Stimulated activated CD8-positive, alpha-beta memory T cell treated with anti-CD3 and anti-CD28 coated beads, Interleukin-7, amount 100 ng/mL, for 4 hours (primary cell): ENCODE data around the gene CHMP4A.
A peak's percentile ranks its signal among the peaks of the same experiment; 100 is the strongest.

ENCODE experiments used
- DNase-seq, 2 donors: peaks; one replicate each; pipeline ENCODE4 v3.0.0-alpha.2; 2020; ENCODE audit warnings: low read depth in 2 of 2

The CHMP4A gene

GRCh38 chr14:24195186-24196070, 17.9 kb downstream of the CHMP4A start, which contains the start of gene TM9SF1:
Gene TM9SF1, minus strand, starts transcription at chr14:24195441. Its CDS starts 422 bp downstream, at chr14:24195019.
- DNase-seq = peak; percentile 80 to 84

- DNase-seq = no peak
These were observed 18.5 kb downstream of the CHMP4A start for GRCh38 chr14:24194873-24195185.

- DNase-seq = no peak
These were observed 19.0 kb downstream of the CHMP4A start for GRCh38 chr14:24194186-24194872.

GRCh38 chr14:24192933-24193332, 20.4 kb downstream of the CHMP4A start:
- no peak for DNase-seq

- no peak for DNase-seq
These were observed 22.9 kb downstream of the CHMP4A start for GRCh38 chr14:24190416-24190815.

- DNase-seq = no peak
These were observed 23.8 kb downstream of the CHMP4A start for GRCh38 chr14:24189460-24189859.

GRCh38 chr14:24189059-24189375, 24.3 kb downstream of the CHMP4A start:
- DNase-seq = no peak

GRCh38 chr14:24188251-24189058, 24.8 kb downstream of the CHMP4A start, which contains the start of gene IPO4:
Gene IPO4, minus strand, starts transcription at chr14:24188816. Its CDS starts 29 bp downstream, at chr14:24188787.
- peak; percentile 93 to 94 for DNase-seq

- DNase-seq = no peak
These were observed 25.8 kb downstream of the CHMP4A start for GRCh38 chr14:24187539-24187915.

- no peak for DNase-seq
These were observed 26.3 kb downstream of the CHMP4A start for GRCh38 chr14:24186831-24187538.

- DNase-seq = no peak
These were observed 27.5 kb downstream of the CHMP4A start for GRCh38 chr14:24185741-24186140.

GRCh38 chr14:24185026-24185425, 28.3 kb downstream of the CHMP4A start:
- no peak for DNase-seq

- DNase-seq = no peak
These were observed 29.0 kb downstream of the CHMP4A start for GRCh38 chr14:24184104-24184970.

GRCh38 chr14:24183014-24183481, 30.2 kb downstream of the CHMP4A start:
- no peak for DNase-seq

- DNase-seq = no peak
These were observed 31.0 kb downstream of the CHMP4A start for GRCh38 chr14:24182110-24182882.

GRCh38 chr14:24181371-24182077, 31.8 kb downstream of the CHMP4A start:
- DNase-seq = no peak

- DNase-seq = no peak
These were observed 33.1 kb downstream of the CHMP4A start for GRCh38 chr14:24179961-24180796.

GRCh38 chr14:24179294-24179960, 33.9 kb downstream of the CHMP4A start:
- DNase-seq = no peak
